Neural cell (in vitro differentiated cells): Measurements from ENCODE around the gene FGF11. TPM values are rescaled to one million over a fixed set of nuclear protein-coding genes. Genes with fewer than 3 reads are reported as not detected.

ENCODE experiments used
- H2AFZ ChIP-seq: fragments of 200-600, 300-800 bp; sonication (generic), shearing (Covaris generic); 2 replicates; pipeline ENCODE4 v1.6.0; 2014; ENCODE audit warnings: low read depth, mild to moderate bottlenecking, antibody characterized with exemption, low read length, moderate library complexity
- H3F3A ChIP-seq: fragments of 200-600 bp; shearing (Covaris generic); 2 replicates; pipeline ENCODE4 v1.6.1; 2016; ENCODE audit warnings: mild to moderate bottlenecking, moderate library complexity, mixed read lengths, antibody characterized with exemption, low read length; ENCODE audit not compliant: insufficient read depth, poor library complexity, severe bottlenecking
- H3K27ac ChIP-seq: fragments of 200-600, 300-800 bp; sonication (generic), shearing (Covaris generic); 2 replicates; pipeline ENCODE4 v1.5.1; 2014; ENCODE audit warnings: mild to moderate bottlenecking, low read length, moderate library complexity
- H3K27me3 ChIP-seq: fragments of 300-800, 200-600 bp; sonication (generic), shearing (Covaris generic); 2 replicates; pipeline ENCODE4 v1.6.0; 2014; ENCODE audit warnings: mild to moderate bottlenecking, low read depth, low read length, moderate library complexity; ENCODE audit not compliant: insufficient read depth
- H3K36me3 ChIP-seq: fragments of 300-800, 200-600 bp; sonication (generic), shearing (Covaris generic); 2 replicates; pipeline ENCODE4 v1.5.1; 2014; ENCODE audit warnings: mild to moderate bottlenecking, antibody characterized with exemption, low read length, moderate library complexity; ENCODE audit not compliant: insufficient read depth
- H3K4me2 ChIP-seq: fragments of 300-800, 200-600 bp; sonication (generic), shearing (Covaris generic); 2 replicates; pipeline ENCODE4 v1.6.0; 2014; ENCODE audit warnings: mild to moderate bottlenecking, low read length
- H3K4me3 ChIP-seq: fragments of 300-800, 200-600 bp; sonication (generic), shearing (Covaris generic); 2 replicates; pipeline ENCODE4 v1.5.1; 2014; ENCODE audit warnings: mild to moderate bottlenecking, low read length, moderate library complexity
- H3K79me2 ChIP-seq: fragments of 200-600 bp; shearing (Covaris generic); replicated peaks from 2 replicates; pipeline ENCODE4 v1.6.0; 2014; ENCODE audit warnings: mild to moderate bottlenecking, low read length, moderate library complexity; ENCODE audit not compliant: insufficient read depth
- H3K9ac ChIP-seq: fragments of 300-800, 200-600 bp; sonication (generic), shearing (Covaris generic); 2 replicates; pipeline ENCODE4 v1.6.1; 2016; ENCODE audit warnings: mild to moderate bottlenecking, low read length, mixed read lengths
- H3K9me2 ChIP-seq: fragments of 200-600 bp; shearing (Covaris generic); 2 replicates; pipeline ENCODE4 v1.6.1; 2016; ENCODE audit warnings: mild to moderate bottlenecking, low read length, mixed read lengths; ENCODE audit not compliant: insufficient read depth
- H3K9me3 ChIP-seq: fragments of 200-600, 300-800 bp; sonication (generic), shearing (Covaris generic); 2 replicates; pipeline ENCODE4 v1.6.1; 2016; ENCODE audit warnings: mild to moderate bottlenecking, mixed run types, low read length, moderate library complexity, mixed read lengths
- H4K20me1 ChIP-seq: fragments of 200-600 bp; shearing (Covaris generic); 2 replicates; pipeline ENCODE4 v1.6.1; 2016; ENCODE audit warnings: mild to moderate bottlenecking, mixed run types; ENCODE audit not compliant: insufficient read depth
- CTCF ChIP-seq: fragments of 450-650 bp; IDR thresholded peaks from 2 replicates; pipeline ENCODE4 v1.5.1; 2014; ENCODE audit warnings: antibody characterized with exemption, mild to moderate bottlenecking, moderate library complexity; ENCODE audit not compliant: poor library complexity, severe bottlenecking
- EP300 ChIP-seq: fragments of 450-650 bp; conservative IDR thresholded peaks from 2 replicates; pipeline ENCODE4 v1.6.1; 2014; ENCODE audit warnings: antibody characterized with exemption, mild to moderate bottlenecking, moderate library complexity; ENCODE audit not compliant: poor library complexity, severe bottlenecking
- EZH2 ChIP-seq: fragments of 200-600, 300-800 bp; shearing (Covaris generic), sonication (generic); IDR thresholded peaks from 2 replicates; pipeline ENCODE4 v1.6.1; 2014; ENCODE audit warnings: antibody characterized with exemption, low read length, borderline replicate concordance, mild to moderate bottlenecking; ENCODE audit not compliant: insufficient read depth, poor library complexity, severe bottlenecking
- MXI1 ChIP-seq: fragments of 450-650 bp; conservative IDR thresholded peaks from 2 replicates; pipeline ENCODE4 v1.6.1; 2014; ENCODE audit warnings: antibody characterized with exemption, mild to moderate bottlenecking; ENCODE audit not compliant: poor library complexity, severe bottlenecking
- POLR2AphosphoS5 ChIP-seq: IDR thresholded peaks from 2 replicates; pipeline ENCODE4 v1.6.1; 2012
- RAD21 ChIP-seq: fragments of 450-650 bp; conservative IDR thresholded peaks from 2 replicates; pipeline ENCODE4 v1.6.1; 2014; ENCODE audit warnings: antibody characterized with exemption, mild to moderate bottlenecking, moderate library complexity
- SMC3 ChIP-seq: fragments of 450-650 bp; conservative IDR thresholded peaks from 2 replicates; pipeline ENCODE4 v1.6.1; 2014; ENCODE audit warnings: antibody characterized with exemption, mild to moderate bottlenecking, moderate library complexity; ENCODE audit not compliant: poor library complexity
- TAF1 ChIP-seq: IDR thresholded peaks from 2 replicates; pipeline ENCODE4 v1.6.1; 2012; ENCODE audit warnings: low read depth
- polyA plus RNA-seq: library from polyadenylated mRNA; depleted of rRNA; stranded (reverse); fragments of >200 nt; gene quantifications from 2 replicates; pipeline ENCODE4 v1.2.3, GENCODE V29; 2014
- TF ChIP-seq, protein P1 (sequence below): IDR thresholded peaks from 2 replicates; pipeline ENCODE4 v1.6.1; 2012; ENCODE audit warnings: borderline replicate concordance

The FGF11 gene
- polyA plus RNA-seq, 1 donor from 2014 or later, result 16.4 TPM

DNA sequence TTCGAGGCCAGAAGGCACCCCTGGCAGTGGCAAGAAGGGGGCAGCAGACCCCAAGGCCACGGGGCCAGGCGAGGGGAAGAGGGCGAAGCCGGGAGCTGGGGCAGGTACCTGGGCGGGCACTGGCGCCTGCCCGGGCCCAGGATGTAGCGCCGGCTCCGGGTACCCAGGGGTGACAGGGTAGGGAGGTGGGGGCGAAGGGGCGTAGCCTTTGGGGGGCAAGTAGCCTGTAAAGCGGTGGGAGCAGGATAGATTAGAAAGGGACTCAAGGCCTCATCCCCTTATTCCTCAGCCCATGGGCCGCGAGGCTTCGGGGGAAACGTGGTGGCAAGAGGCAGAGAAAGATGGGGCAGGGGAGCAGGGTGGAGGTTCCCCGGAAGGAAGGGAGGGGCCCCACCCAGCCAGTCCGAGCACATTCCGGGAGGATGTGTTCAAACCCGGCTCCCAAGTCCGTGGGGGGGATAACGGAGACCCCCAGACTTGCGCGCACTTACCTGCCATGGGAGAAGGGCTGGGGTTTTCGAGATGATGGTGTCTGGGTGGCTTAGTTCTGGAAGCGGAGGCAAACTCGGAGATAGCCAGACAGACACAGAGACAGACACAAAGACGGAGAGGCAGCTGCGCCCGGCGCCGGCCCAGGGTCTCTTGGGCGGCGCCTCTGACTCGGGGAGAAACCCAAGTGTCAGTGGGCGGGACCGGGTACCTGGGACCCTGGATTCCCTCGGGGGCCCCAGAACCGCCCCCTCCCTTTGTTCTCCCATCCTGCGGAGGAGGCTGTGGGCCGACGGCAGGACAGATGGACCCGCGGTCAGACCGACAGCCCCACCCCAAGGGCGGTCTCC lies 45.5 kb upstream of the FGF11 start:
- no peaks in the 10 kb centered on the region for H3K27me3 ChIP-seq
- TF ChIP-seq EZH2 (no peak), EP300 (no peak), TAF1 (no peak), POLR2AphosphoS5 (peak; percentile 1), RAD21 (peak; percentile 47), MXI1 (peak; percentile 23), SMC3 (peak; percentile 31), CTCF (peak; percentile 48)
- TF ChIP-seq, protein P1, sequence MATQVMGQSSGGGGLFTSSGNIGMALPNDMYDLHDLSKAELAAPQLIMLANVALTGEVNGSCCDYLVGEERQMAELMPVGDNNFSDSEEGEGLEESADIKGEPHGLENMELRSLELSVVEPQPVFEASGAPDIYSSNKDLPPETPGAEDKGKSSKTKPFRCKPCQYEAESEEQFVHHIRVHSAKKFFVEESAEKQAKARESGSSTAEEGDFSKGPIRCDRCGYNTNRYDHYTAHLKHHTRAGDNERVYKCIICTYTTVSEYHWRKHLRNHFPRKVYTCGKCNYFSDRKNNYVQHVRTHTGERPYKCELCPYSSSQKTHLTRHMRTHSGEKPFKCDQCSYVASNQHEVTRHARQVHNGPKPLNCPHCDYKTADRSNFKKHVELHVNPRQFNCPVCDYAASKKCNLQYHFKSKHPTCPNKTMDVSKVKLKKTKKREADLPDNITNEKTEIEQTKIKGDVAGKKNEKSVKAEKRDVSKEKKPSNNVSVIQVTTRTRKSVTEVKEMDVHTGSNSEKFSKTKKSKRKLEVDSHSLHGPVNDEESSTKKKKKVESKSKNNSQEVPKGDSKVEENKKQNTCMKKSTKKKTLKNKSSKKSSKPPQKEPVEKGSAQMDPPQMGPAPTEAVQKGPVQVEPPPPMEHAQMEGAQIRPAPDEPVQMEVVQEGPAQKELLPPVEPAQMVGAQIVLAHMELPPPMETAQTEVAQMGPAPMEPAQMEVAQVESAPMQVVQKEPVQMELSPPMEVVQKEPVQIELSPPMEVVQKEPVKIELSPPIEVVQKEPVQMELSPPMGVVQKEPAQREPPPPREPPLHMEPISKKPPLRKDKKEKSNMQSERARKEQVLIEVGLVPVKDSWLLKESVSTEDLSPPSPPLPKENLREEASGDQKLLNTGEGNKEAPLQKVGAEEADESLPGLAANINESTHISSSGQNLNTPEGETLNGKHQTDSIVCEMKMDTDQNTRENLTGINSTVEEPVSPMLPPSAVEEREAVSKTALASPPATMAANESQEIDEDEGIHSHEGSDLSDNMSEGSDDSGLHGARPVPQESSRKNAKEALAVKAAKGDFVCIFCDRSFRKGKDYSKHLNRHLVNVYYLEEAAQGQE, result no peak
- no peaks in the 10 kb centered on the region for H3K9me3 ChIP-seq
- peak overlapping the region; percentile 93 for H3K4me3 ChIP-seq
- H3K9me2 ChIP-seq, result no peaks in the 10 kb centered on the region
- H3K79me2 ChIP-seq, result no peaks in the 10 kb centered on the region
- peak overlapping the region; percentile 80 for H3K4me2 ChIP-seq
- H3K36me3 ChIP-seq, result peaks cover 6% of the 10 kb centered on the region
- no peaks in the 10 kb centered on the region for H3F3A ChIP-seq
- H4K20me1 ChIP-seq, result no peaks in the 10 kb centered on the region
- H2AFZ ChIP-seq, result peak overlapping the region; percentile 65
- H3K9ac ChIP-seq, result peak overlapping the region; percentile 93
- peak overlapping the region; percentile 58 for H3K27ac ChIP-seq

- peak within 1 kb of the TSS; percentile 67 for H3K27ac ChIP-seq
- peak within 1 kb of the TSS; percentile 65 for H2AFZ ChIP-seq
- H3K36me3 ChIP-seq, result no peaks in the 10 kb centered on the region
- H3K4me3 ChIP-seq, result peak within 1 kb of the TSS; percentile 93
- H3K9ac ChIP-seq, result peak within 1 kb of the TSS; percentile 93
- no peaks in the 10 kb centered on the region for H3K27me3 ChIP-seq
- H3K4me2 ChIP-seq, result peak within 1 kb of the TSS; percentile 80
- H3F3A ChIP-seq, result no peaks in the 10 kb centered on the region
- H3K79me2 ChIP-seq, result no peaks in the 10 kb centered on the region
- TF ChIP-seq EP300 (peak; percentile 14), EZH2 (no peak), TAF1 (no peak), RAD21 (peak; percentile 46), SMC3 (peak; percentile 59), MXI1 (peak; percentile 87), CTCF (peak; percentile 72), POLR2AphosphoS5 (peak; percentile 71)
- TF ChIP-seq, protein P1, result no peak
- H4K20me1 ChIP-seq, result no peaks in the 10 kb centered on the region
- no peaks in the 10 kb centered on the region for H3K9me2 ChIP-seq
- no peaks in the 10 kb centered on the region for H3K9me3 ChIP-seq
Measured at GRCh38 chr17:7394452-7395191, 44.7 kb upstream of the FGF11 start, which contains the start of gene PLSCR3. Gene PLSCR3, minus strand, starts transcription at chr17:7394525. Its CDS starts 415 bp downstream, at chr17:7394110.
